CD4-positive, CD25-positive, alpha-beta regulatory T cell (primary cell): ENCODE measurements around the gene DHX30. TPM values are rescaled to one million over a fixed set of nuclear protein-coding genes. Genes with fewer than 3 reads are reported as not detected.
A peak's percentile ranks its signal among the peaks of the same experiment; 100 is the strongest.

Experiments used
- ATAC-seq, 2 donors: fragments of 150-1000 bp; cut with Tn5 transposase; one replicate each; pipeline ENCODE4 v1.10.0; 2021; ENCODE audit warnings: low read depth in 2 of 2, moderate number of reproducible peaks in 2 of 2, moderate library complexity in 1 of 2
- DNase-seq, 3 donors: peaks; one replicate each; pipeline versions ENCODE4 v3.0.0 to v3.0.0-alpha.2; 2012 to 2022; ENCODE audit warnings: mixed read lengths in 1 of 3
- H3K27ac ChIP-seq: one replicate; pipeline ENCODE4 v1.7.0; 2013; ENCODE audit warnings: mild to moderate bottlenecking, low read length; ENCODE audit not compliant: insufficient read depth, poor library complexity, severe bottlenecking
- H3K27me3 ChIP-seq: one replicate; pipeline ENCODE4 v1.7.0; 2013; ENCODE audit warnings: low read length; ENCODE audit not compliant: control insufficient read depth, insufficient read depth
- H3K36me3 ChIP-seq: one replicate; pipeline ENCODE4 v1.7.0; 2013; ENCODE audit warnings: mild to moderate bottlenecking, low read length, moderate library complexity; ENCODE audit not compliant: control insufficient read depth, insufficient read depth
- H3K4me1 ChIP-seq: 2 replicates; pipeline ENCODE4 v1.7.0; 2013; ENCODE audit warnings: mild to moderate bottlenecking, low read length; ENCODE audit not compliant: insufficient read depth, control insufficient read depth, poor library complexity, severe bottlenecking
- H3K4me3 ChIP-seq: one replicate; pipeline ENCODE4 v1.7.0; 2013; ENCODE audit warnings: low read depth, mild to moderate bottlenecking, low read length, moderate library complexity
- H3K9me3 ChIP-seq, 2 experiments: 1 replicate in 1 of 2; 2 replicates in 1 of 2; pipeline ENCODE4 v1.7.0; 2013; ENCODE audit warnings: low read length in 2 of 2, mild to moderate bottlenecking in 1 of 2, moderate library complexity in 1 of 2; ENCODE audit not compliant: control insufficient read depth in 2 of 2
- H3K27ac Mint-ChIP-seq, 3 donors: one replicate each; pipeline ENCODE4 v1.8.0; 2020 to 2022; ENCODE audit warnings: mild to moderate bottlenecking in 3 of 3, mixed read lengths in 3 of 3, moderate library complexity in 2 of 3
- H3K27me3 Mint-ChIP-seq: one replicate; pipeline ENCODE4 v1.8.0; 2022; ENCODE audit warnings: mild to moderate bottlenecking, mixed read lengths
- H3K36me3 Mint-ChIP-seq: one replicate; pipeline ENCODE4 v1.8.0; 2020; ENCODE audit warnings: mixed read lengths
- H3K4me1 Mint-ChIP-seq, 4 donors: one replicate each; pipeline ENCODE4 v1.8.0; 2020 to 2022; ENCODE audit warnings: mixed read lengths in 4 of 4, mild to moderate bottlenecking in 1 of 4
- H3K4me3 Mint-ChIP-seq, 4 donors: one replicate each; pipeline ENCODE4 v1.8.0; 2020 to 2022; ENCODE audit warnings: mild to moderate bottlenecking in 4 of 4, mixed read lengths in 4 of 4, moderate library complexity in 3 of 4
- H3K9me3 Mint-ChIP-seq, 7 donors: one replicate each; pipeline ENCODE4 v1.8.0; 2020 to 2022; ENCODE audit warnings: mixed read lengths in 7 of 7, mild to moderate bottlenecking in 3 of 7, moderate library complexity in 2 of 7
- polyA plus RNA-seq, 4 donors: library from polyadenylated mRNA; unstranded; fragments of 300-500 nt; fragmentation: Illumina TruSeq; gene quantifications; one replicate each; pipeline ENCODE4 v1.2.3, GENCODE V29; 2021
- total RNA-seq: library from RNA; stranded (reverse); gene quantifications from one replicate; pipeline ENCODE4 v1.2.3, GENCODE V29; 2022

The DHX30 gene
- total and polyA plus RNA-seq, 5 donors from 2014 or later: 34.7 to 70.7 (median 35.4) TPM

GRCh38 chr3:47870156-47870555 is 67.2 kb downstream of the DHX30 start:
- Mint-ChIP-seq H3K27me3 (no peaks in the 10 kb centered on the region), H3K36me3 (peaks cover 61% of the 10 kb centered on the region), H3K9me3 (no peaks in the 10 kb centered on the region), H3K4me1 (no peaks in the 10 kb centered on the region), H3K4me3 (no peak overlapping the region), H3K27ac (peak overlapping the region in 1 of 3 donors; percentile 51)
- Histone ChIP-seq H3K4me3 (no peak overlapping the region), H3K27me3 (no peaks in the 10 kb centered on the region), H3K36me3 (peaks cover 69% of the 10 kb centered on the region), H3K9me3 (no peaks in the 10 kb centered on the region), H3K27ac (no peak overlapping the region), H3K4me1 (no peaks in the 10 kb centered on the region)
- ATAC-seq: no peak
- DNase-seq: no peak

DNA sequence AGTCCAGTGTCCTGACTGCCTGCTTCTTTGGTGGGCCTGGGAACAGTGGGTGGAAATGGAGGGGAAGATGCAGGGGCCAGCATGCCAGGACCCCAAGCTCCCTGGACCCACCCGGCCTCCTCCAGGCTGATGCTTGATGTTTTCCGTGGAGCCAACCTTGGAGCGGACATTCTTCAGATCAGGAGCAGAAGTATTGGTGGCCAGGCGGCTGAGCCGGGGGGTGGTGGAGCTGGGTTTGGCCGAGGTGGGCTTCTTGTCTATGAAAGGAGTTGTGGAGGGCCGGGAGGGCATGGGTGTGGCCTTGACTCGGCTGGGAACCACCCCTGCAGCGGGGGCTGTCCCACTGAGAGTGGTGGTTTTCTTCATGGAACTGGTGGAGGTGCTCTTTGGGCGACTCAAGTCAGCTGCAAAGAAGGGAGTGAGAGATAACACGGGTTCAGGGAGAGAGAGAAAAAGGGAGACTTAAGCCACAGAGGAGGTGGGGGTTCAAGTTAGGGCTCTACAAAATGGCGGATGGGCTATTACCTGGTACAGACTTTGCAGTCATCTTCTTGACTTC is 67.8 kb downstream of the DHX30 start:
- Histone ChIP-seq H3K36me3 (peaks cover 73% of the 10 kb centered on the region), H3K4me3 (no peak overlapping the region), H3K4me1 (no peaks in the 10 kb centered on the region), H3K9me3 (no peaks in the 10 kb centered on the region), H3K27me3 (no peaks in the 10 kb centered on the region), H3K27ac (no peak overlapping the region)
- H3K4me1 Mint-ChIP-seq: no peaks in the 10 kb centered on the region
- no peaks in the 10 kb centered on the region for H3K27me3 Mint-ChIP-seq
- no peak for ATAC-seq
- peaks cover 57% of the 10 kb centered on the region for H3K36me3 Mint-ChIP-seq
- no peak overlapping the region for H3K4me3 Mint-ChIP-seq
- DNase-seq: no peak
- H3K9me3 Mint-ChIP-seq: no peaks in the 10 kb centered on the region
- H3K27ac Mint-ChIP-seq: no peak overlapping the region

- H3K4me1 Mint-ChIP-seq: no peaks in the 10 kb centered on the region
- Histone ChIP-seq H3K4me1 (no peaks in the 10 kb centered on the region), H3K4me3 (no peak overlapping the region), H3K27ac (no peak overlapping the region), H3K9me3 (no peaks in the 10 kb centered on the region), H3K36me3 (peaks cover 73% of the 10 kb centered on the region), H3K27me3 (no peaks in the 10 kb centered on the region)
- DNase-seq (no peak), ATAC-seq (no peak)
- peaks cover 50% of the 10 kb centered on the region for H3K36me3 Mint-ChIP-seq
- no peaks in the 10 kb centered on the region for H3K27me3 Mint-ChIP-seq
- no peak overlapping the region for H3K4me3 Mint-ChIP-seq
- no peak overlapping the region for H3K27ac Mint-ChIP-seq
- no peaks in the 10 kb centered on the region for H3K9me3 Mint-ChIP-seq
These were observed 68.5 kb downstream of the DHX30 start for GRCh38 chr3:47871389-47871788.

DNA sequence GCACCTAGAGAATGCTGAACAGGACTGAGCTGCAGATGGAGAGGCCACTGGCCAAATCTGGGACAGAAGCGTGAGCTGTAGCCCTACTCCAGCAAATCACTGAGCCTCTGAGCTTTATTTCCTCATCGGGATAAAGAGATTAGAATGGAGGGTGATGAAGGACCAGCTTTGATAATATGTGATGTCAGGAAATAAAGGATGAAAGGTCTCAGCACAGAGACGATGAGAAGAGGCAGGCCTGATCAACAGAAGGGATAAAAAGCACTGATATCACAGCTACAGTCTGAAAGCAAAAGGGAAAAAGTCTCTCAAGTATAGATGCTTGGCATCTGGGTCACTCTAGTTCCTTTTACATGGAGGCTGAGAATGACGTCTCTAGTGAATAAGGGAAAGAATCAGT is 70.0 kb downstream of the DHX30 start:
- no peak for ATAC-seq
- Histone ChIP-seq H3K4me3 (no peak overlapping the region), H3K36me3 (peaks cover 61% of the 10 kb centered on the region), H3K27me3 (no peaks in the 10 kb centered on the region), H3K4me1 (no peaks in the 10 kb centered on the region), H3K27ac (no peak overlapping the region), H3K9me3 (no peaks in the 10 kb centered on the region)
- Mint-ChIP-seq H3K4me3 (no peak overlapping the region), H3K36me3 (peaks cover 43% of the 10 kb centered on the region), H3K9me3 (no peaks in the 10 kb centered on the region), H3K27ac (peak overlapping the region in 2 of 3 donors; percentile 2 to 73), H3K27me3 (no peaks in the 10 kb centered on the region), H3K4me1 (peaks cover 0 to 9% (median 9%) of the 10 kb centered on the region in 4 donors)
- DNase-seq: no peak

DNA sequence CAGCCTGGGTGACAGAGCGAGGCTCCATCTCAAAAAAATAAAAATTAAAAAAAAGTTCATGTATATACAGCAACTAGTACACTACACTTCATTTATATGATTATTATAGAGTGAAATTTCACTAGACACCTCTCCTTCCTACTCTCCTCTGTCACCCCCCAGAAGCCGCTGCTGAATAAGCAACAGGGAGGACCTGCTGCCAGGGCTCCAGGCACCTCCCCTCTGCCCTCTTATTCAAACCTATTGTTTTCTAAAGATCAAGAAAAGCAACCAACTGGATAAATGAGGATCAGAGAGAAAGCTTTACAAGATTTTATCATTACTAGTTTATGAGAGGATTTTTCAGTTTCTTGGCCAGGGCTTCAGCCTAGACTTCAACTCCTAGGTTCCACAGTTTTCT is 71.5 kb downstream of the DHX30 start:
- ATAC-seq (no peak), DNase-seq (no peak)
- no peak overlapping the region for H3K4me3 Mint-ChIP-seq
- Histone ChIP-seq H3K27me3 (no peaks in the 10 kb centered on the region), H3K9me3 (no peaks in the 10 kb centered on the region), H3K4me1 (no peaks in the 10 kb centered on the region), H3K27ac (no peak overlapping the region), H3K36me3 (peaks cover 47% of the 10 kb centered on the region), H3K4me3 (no peak overlapping the region)
- peaks cover 34% of the 10 kb centered on the region for H3K36me3 Mint-ChIP-seq
- peaks cover 5 to 14% (median 11%) of the 10 kb centered on the region in 4 donors for H3K4me1 Mint-ChIP-seq
- H3K27ac Mint-ChIP-seq: peak overlapping the region in 1 of 3 donors; percentile 36
- no peaks in the 10 kb centered on the region for H3K9me3 Mint-ChIP-seq
- no peaks in the 10 kb centered on the region for H3K27me3 Mint-ChIP-seq

DNA sequence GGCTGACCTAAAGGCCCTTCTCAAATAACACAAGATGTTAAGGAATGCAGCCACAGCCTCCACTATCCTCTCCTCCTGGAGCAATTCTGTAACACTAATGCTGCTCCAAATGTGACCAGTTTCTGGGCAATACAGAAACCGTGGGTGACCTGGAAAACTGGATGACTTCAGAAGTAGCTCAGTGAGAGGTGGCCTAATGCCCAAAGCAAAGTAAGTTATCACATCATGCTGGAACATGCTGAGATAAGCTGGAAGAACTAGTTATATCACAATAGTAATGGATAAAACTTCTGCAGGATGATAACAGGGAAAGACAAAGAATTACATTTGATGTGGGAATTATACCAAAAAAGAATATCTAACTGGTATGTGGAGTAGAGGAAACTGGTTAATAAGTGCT is 72.0 kb downstream of the DHX30 start:
- H3K36me3 ChIP-seq: peaks cover 42% of the 10 kb centered on the region
- no peaks in the 10 kb centered on the region for H3K27me3 Mint-ChIP-seq
- DNase-seq (no peak), ATAC-seq (no peak)
- H3K4me1 ChIP-seq: no peaks in the 10 kb centered on the region
- no peak overlapping the region for H3K4me3 ChIP-seq
- no peaks in the 10 kb centered on the region for H3K9me3 Mint-ChIP-seq
- H3K4me3 Mint-ChIP-seq: no peak overlapping the region
- H3K27ac ChIP-seq: no peak overlapping the region
- H3K36me3 Mint-ChIP-seq: peaks cover 29% of the 10 kb centered on the region
- H3K27me3 ChIP-seq: no peaks in the 10 kb centered on the region
- peaks cover 5 to 16% (median 12%) of the 10 kb centered on the region in 4 donors for H3K4me1 Mint-ChIP-seq
- H3K9me3 ChIP-seq: no peaks in the 10 kb centered on the region
- peak overlapping the region in 1 of 3 donors; percentile 36 for H3K27ac Mint-ChIP-seq

DNA sequence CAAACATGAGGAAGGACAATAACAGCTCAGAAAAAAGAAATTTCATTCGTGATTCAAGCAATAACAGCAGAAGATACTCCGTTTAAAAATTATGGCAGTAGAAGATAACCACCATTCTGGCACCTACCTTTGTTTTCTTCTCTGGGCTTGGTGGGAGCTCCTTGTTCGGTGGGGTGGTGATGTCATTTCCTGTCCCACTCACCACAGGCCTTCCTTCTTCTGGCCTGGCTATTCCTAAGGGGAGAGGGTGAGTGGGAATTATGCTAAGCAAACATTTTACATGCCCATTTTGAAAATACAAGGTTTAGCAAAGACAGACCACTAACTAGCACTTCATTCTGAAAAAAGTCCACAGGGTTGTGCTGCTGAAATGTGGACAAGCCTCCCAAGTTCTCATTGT is 74.4 kb downstream of the DHX30 start:
- H3K4me1 Mint-ChIP-seq: peaks cover 8 to 17% (median 12%) of the 10 kb centered on the region in 4 donors
- peak overlapping the region in 2 of 3 donors; percentile 6 to 51 for H3K27ac Mint-ChIP-seq
- ATAC-seq (no peak), DNase-seq (no peak)
- H3K4me3 ChIP-seq: no peak overlapping the region
- H3K36me3 Mint-ChIP-seq: peaks cover 12% of the 10 kb centered on the region
- peak overlapping the region; percentile 6 for H3K27ac ChIP-seq
- H3K9me3 Mint-ChIP-seq: no peaks in the 10 kb centered on the region
- no peaks in the 10 kb centered on the region for H3K27me3 ChIP-seq
- no peaks in the 10 kb centered on the region for H3K4me1 ChIP-seq
- H3K4me3 Mint-ChIP-seq: no peak overlapping the region
- no peaks in the 10 kb centered on the region for H3K27me3 Mint-ChIP-seq
- no peaks in the 10 kb centered on the region for H3K9me3 ChIP-seq
- H3K36me3 ChIP-seq: peaks cover 21% of the 10 kb centered on the region

DNA sequence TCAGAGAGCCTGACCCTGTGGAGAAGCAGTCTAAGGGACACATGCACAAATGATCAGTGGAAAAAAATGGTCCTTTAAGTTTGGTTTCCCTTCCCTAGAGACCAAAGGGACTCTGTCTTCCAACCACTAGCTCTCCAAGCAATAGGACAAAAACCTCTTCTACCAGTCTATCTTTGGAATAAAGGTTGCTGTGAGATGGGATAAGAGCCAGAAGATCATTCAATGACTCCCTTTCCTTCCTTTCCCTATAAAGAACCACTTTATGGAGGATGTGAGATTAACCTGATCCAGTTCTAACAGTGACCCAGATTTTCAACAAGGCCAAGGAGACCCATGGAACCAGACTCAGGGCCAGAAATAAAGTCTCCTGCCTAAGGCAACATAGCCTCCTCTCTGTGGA is 74.8 kb downstream of the DHX30 start:
- Mint-ChIP-seq H3K4me3 (no peak overlapping the region), H3K9me3 (no peaks in the 10 kb centered on the region), H3K36me3 (peaks cover 12% of the 10 kb centered on the region), H3K27me3 (no peaks in the 10 kb centered on the region), H3K4me1 (peaks cover 10 to 17% (median 12%) of the 10 kb centered on the region in 4 donors), H3K27ac (peak overlapping the region in 2 of 3 donors; percentile 6 to 75)
- peak overlapping the region; percentile 6 for H3K27ac ChIP-seq
- H3K4me1 ChIP-seq: no peaks in the 10 kb centered on the region
- no peak for DNase-seq
- ATAC-seq: no peak
- peaks cover 18% of the 10 kb centered on the region for H3K36me3 ChIP-seq
- no peaks in the 10 kb centered on the region for H3K27me3 ChIP-seq
- no peaks in the 10 kb centered on the region for H3K9me3 ChIP-seq
- H3K4me3 ChIP-seq: no peak overlapping the region
